K562 (cell line): ENCODE data around the gene TADA1. TPM values are rescaled to one million over a fixed set of nuclear protein-coding genes. Genes with fewer than 3 reads are reported as not detected.
A peak's percentile ranks its signal among the peaks of the same experiment; 100 is the strongest.

Source experiments
- BCLAF1 ChIP-seq, 2 experiments: fragments of 450-650 bp in 1 of 2; IDR thresholded peaks; 2 replicates each; pipeline ENCODE4 v1.6.1; 2011 to 2017; ENCODE audit warnings: low read depth in 2 of 2, antibody characterized with exemption in 1 of 2, borderline replicate concordance in 1 of 2, low read length in 1 of 2, mild to moderate bottlenecking in 1 of 2, mixed read lengths in 1 of 2; ENCODE audit not compliant: control insufficient read depth in 1 of 2
- BHLHE40 ChIP-seq: IDR thresholded peaks from 2 replicates; pipeline ENCODE4 v1.6.1; 2011; ENCODE audit warnings: low read length, improper control_type of control experiment
- CBX3 ChIP-seq, 2 experiments: IDR thresholded peaks; 1 replicate in 1 of 2; 2 replicates in 1 of 2; pipeline ENCODE4 v1.6.1; 2012; ENCODE audit warnings: inconsistent platforms in 2 of 2, low read length in 2 of 2, borderline replicate concordance in 1 of 2, control low read depth in 1 of 2
- CREB3 ChIP-seq: fragments of 450-650 bp; conservative IDR thresholded peaks from 2 replicates; pipeline ENCODE4 v1.6.1; 2016; ENCODE audit warnings: missing genetic modification characterization, low read depth, mild to moderate bottlenecking, missing compliant biosample characterization, moderate library complexity
- FOXK2 ChIP-seq, 2 experiments: fragments of 450-650 bp; IDR thresholded peaks in 1 of 2; conservative IDR thresholded peaks in 1 of 2; 2 replicates each; pipeline ENCODE4 v1.6.1; 2016; ENCODE audit warnings: low read depth in 2 of 2, mild to moderate bottlenecking in 1 of 2
- HBP1 ChIP-seq: fragments of 450-650 bp; formaldehyde crosslinking; IDR thresholded peaks from 2 replicates; pipeline ENCODE4 v1.4.0; 2022; ENCODE audit warnings: missing genetic modification characterization
- KDM1A ChIP-seq, 2 experiments: fragments of 450-650 bp; IDR thresholded peaks; 2 replicates each; pipeline ENCODE4 v1.6.1; 2016; ENCODE audit warnings: mild to moderate bottlenecking in 2 of 2
- MCM7 ChIP-seq, 2 experiments: fragments of 450-650 bp; IDR thresholded peaks; 2 replicates each; pipeline ENCODE4 v1.6.1; 2016 to 2018
- MEIS2 ChIP-seq: fragments of 450-650 bp; IDR thresholded peaks from 2 replicates; pipeline ENCODE4 v1.6.1; 2014; ENCODE audit warnings: mild to moderate bottlenecking; ENCODE audit not compliant: partially characterized antibody
- REST ChIP-seq, 2 experiments: fragments of 450-650 bp; formaldehyde crosslinking in 1 of 2; IDR thresholded peaks; 2 replicates each; pipeline versions ENCODE4 v1.4.0 to v1.6.1; 2014 to 2020; ENCODE audit warnings: mild to moderate bottlenecking in 2 of 2, borderline replicate concordance in 1 of 2, low read depth in 1 of 2
- RHOXF2B ChIP-seq: fragments of 250-450 bp; sonication (Bioruptor Pico); conservative IDR thresholded peaks from 2 replicates; pipeline ENCODE4 v1.5.1; 2021
- ZNF121 ChIP-seq: sonication (generic); formaldehyde crosslinking; conservative IDR thresholded peaks from 2 replicates; pipeline ENCODE4 v1.8.0; 2022; ENCODE audit warnings: missing genetic modification reagents
- ZNF274 ChIP-seq: IDR thresholded peaks from 2 replicates; pipeline ENCODE4 v1.6.1; 2011; ENCODE audit warnings: low read depth, mild to moderate bottlenecking, low read length, moderate library complexity, borderline replicate concordance
- ZNF696 ChIP-seq: fragments of 250-450 bp; sonication (Bioruptor Pico); conservative IDR thresholded peaks from 2 replicates; pipeline ENCODE4 v1.4.0; 2020; ENCODE audit warnings: mild to moderate bottlenecking, moderate library complexity
- polyA plus RNA-seq, 8 experiments: library from polyadenylated mRNA; depleted of rRNA in 4 of 8; stranded (reverse) in 5 of 8; unstranded in 3 of 8; fragments of >200 nt; fragmentation: Nextera tagmentation in 2 of 8; fragmentation: Illumina TruSeq in 1 of 8; extraction: Ambion mirVana in 2 of 8; extraction: Trizol in 1 of 8; gene quantifications; 2 replicates each; pipeline versions ENCODE4 v1.2.1 to v1.2.3, GENCODE V29; 2011 to 2014; ENCODE audit warnings: inconsistent platforms in 1 of 8, missing spikeins in 1 of 8
- total RNA-seq, 7 experiments: library from RNA; depleted of rRNA in 6 of 7; stranded (reverse); fragments of >200 nt in 6 of 7; fragmentation: Illumina TruSeq in 2 of 7; extraction: Trizol in 2 of 7; gene quantifications; 2 replicates each; pipeline versions ENCODE4 v1.2.1 to v1.2.3, GENCODE V29; 2011 to 2021; ENCODE audit warnings: low replicate concordance in 1 of 7

Gene TADA1
- total and polyA plus RNA-seq, 9 of the 15 experiments (the other 6 are each of a cell fraction or from before 2014, with no cell fraction given) = 15.9 to 76.5 (median 28.7) TPM

- no peak for TF ChIP-seq KDM1A (IDR thresholded peaks at IDR 0.05)
- TF ChIP-seq ZNF274 = no peak
- no peak for TF ChIP-seq CBX3 (IDR thresholded peaks at IDR 0.05; ENCODE audit: borderline replicate concordance in 1 of 2, low read length in 2 of 2)
- no peak for TF ChIP-seq ZNF121 (CRISPR knock-in tag)
- no peak for TF ChIP-seq RHOXF2B (CRISPR knock-in tag)
- no peak for TF ChIP-seq HBP1 (CRISPR knock-in tag)
- TF ChIP-seq CREB3 = no peak
- no peak for TF ChIP-seq MCM7 (IDR thresholded peaks at IDR 0.05)
- no peak for TF ChIP-seq MEIS2
- TF ChIP-seq REST (IDR thresholded peaks at IDR 0.05; ENCODE audit: borderline replicate concordance) = peak; percentile 33; the same call in 1 of the 2 replicates
- no peak for TF ChIP-seq REST (CRISPR knock-in tag; IDR thresholded peaks at IDR 0.05; ENCODE audit: low read depth)
- no peak; the same call in 1 of the 2 replicates for TF ChIP-seq BHLHE40
- TF ChIP-seq FOXK2 (conservative IDR thresholded peaks at IDR 0.05 in 1 of 2, IDR thresholded peaks at IDR 0.05 in 1 of 2; ENCODE audit: low read depth in 2 of 2) = 0 out of 4 replicates have a peak, but pooled peaks of 1 of the 2 experiments have one; percentile 16
- no peak for TF ChIP-seq ZNF696 (CRISPR knock-in tag)
- no peak for TF ChIP-seq BCLAF1 (IDR thresholded peaks at IDR 0.05; ENCODE audit: borderline replicate concordance in 1 of 2, control insufficient read depth in 1 of 2, low read depth in 2 of 2, low read length in 1 of 2)
These were observed 27.2 kb upstream of the TADA1 start (continued) for GRCh38 chr1:166903232-166903631.
